PC-9 (cell line): ENCODE measurements around the gene MFSD2B.

ENCODE experiments used
- CTCF ChIP-seq: fragments of 200-600 bp; sonication (generic); conservative IDR thresholded peaks from 2 replicates; pipeline ENCODE4 v1.6.1; 2017; ENCODE audit warnings: mixed run types, antibody characterized with exemption, mild to moderate bottlenecking, moderate library complexity
- EZH2 ChIP-seq: fragments of 200-600 bp; sonication (generic); IDR thresholded peaks from 2 replicates; pipeline ENCODE4 v1.8.0; 2017; ENCODE audit warnings: antibody characterized with exemption, low read depth

GRCh38 chr2:24016853-24017703 is 7.2 kb downstream of the MFSD2B start:
- TF ChIP-seq CTCF, result no peak
- no peak for TF ChIP-seq EZH2
